Stimulated activated CD8-positive, alpha-beta memory T cell treated with anti-CD3 and anti-CD28 coated beads, Interleukin-7, amount 100 ng/mL, for 48 hours (primary cell): Measurements from ENCODE around the gene MAP2K6.
"Not testable (repeated sequence)": the region's sequence is repeated elsewhere in the genome, so short reads cannot be mapped to it uniquely, and the experiment has no call there.

Source experiments
- DNase-seq, 2 donors: peaks; one replicate each; pipeline ENCODE4 v3.0.0-alpha.2; 2020; ENCODE audit warnings: low read depth in 1 of 2; ENCODE audit errors: extremely low read depth in 1 of 2

The MAP2K6 gene

GRCh38 chr17:69454051-69454450 is 39.6 kb downstream of the MAP2K6 start:
- no peak for DNase-seq

GRCh38 chr17:69455040-69455439 is 40.5 kb downstream of the MAP2K6 start:
- no peak for DNase-seq

GRCh38 chr17:69457603-69458002 is 43.1 kb downstream of the MAP2K6 start:
- no peak for DNase-seq

- no peak for DNase-seq
Measured at GRCh38 chr17:69460963-69461922, 46.7 kb downstream of the MAP2K6 start.

- DNase-seq = no peak
Measured at GRCh38 chr17:69461951-69462369, 47.5 kb downstream of the MAP2K6 start.

- DNase-seq = no peak
Measured at GRCh38 chr17:69462882-69463281, 48.4 kb downstream of the MAP2K6 start.

- DNase-seq = no peak
Measured at GRCh38 chr17:69466451-69466850, 52.0 kb downstream of the MAP2K6 start.

- no peak for DNase-seq
Measured at GRCh38 chr17:69466905-69467667, 52.6 kb downstream of the MAP2K6 start.

- no peak for DNase-seq
Measured at GRCh38 chr17:69468207-69468606, 53.7 kb downstream of the MAP2K6 start.

GRCh38 chr17:69470702-69471101 is 56.2 kb downstream of the MAP2K6 start:
- no peak for DNase-seq

- no peak for DNase-seq
Measured at GRCh38 chr17:69471406-69471805, 56.9 kb downstream of the MAP2K6 start.

GRCh38 chr17:69473841-69474831 is 59.6 kb downstream of the MAP2K6 start:
- DNase-seq = no peak

- no peak for DNase-seq
Measured at GRCh38 chr17:69477204-69477902, 62.9 kb downstream of the MAP2K6 start.

GRCh38 chr17:69477903-69478266 is 63.4 kb downstream of the MAP2K6 start:
- DNase-seq = no peak

- DNase-seq = no peak
Measured at GRCh38 chr17:69478916-69479315, 64.4 kb downstream of the MAP2K6 start.

GRCh38 chr17:69479756-69480155 is 65.3 kb downstream of the MAP2K6 start:
- not testable (repeated sequence) for DNase-seq

GRCh38 chr17:69480245-69480644 is 65.7 kb downstream of the MAP2K6 start:
- no peak for DNase-seq

- no peak for DNase-seq
Measured at GRCh38 chr17:69485251-69485661, 70.8 kb downstream of the MAP2K6 start.

- no peak for DNase-seq
Measured at GRCh38 chr17:69485901-69486643, 71.6 kb downstream of the MAP2K6 start.
